GM21423 (cell line): ENCODE measurements around the gene CHD2.
A peak's percentile ranks its signal among the peaks of the same experiment; 100 is the strongest.

Experiments
- ATAC-seq: cut with Tn5 transposase; IDR thresholded peaks from one replicate; pipeline ENCODE4 v1.9.1; 2021; ENCODE audit warnings: mild to moderate bottlenecking, moderate library complexity; ENCODE audit not compliant: unreplicated experiment

The CHD2 gene

GRCh38 chr15:92884436-92885223, 15.5 kb upstream of the CHD2 start:
- ATAC-seq: no peak

- no peak for ATAC-seq
Measured at GRCh38 chr15:92885224-92886041, 14.7 kb upstream of the CHD2 start.

GRCh38 chr15:92886042-92886537, 14.0 kb upstream of the CHD2 start:
- no peak for ATAC-seq

DNA sequence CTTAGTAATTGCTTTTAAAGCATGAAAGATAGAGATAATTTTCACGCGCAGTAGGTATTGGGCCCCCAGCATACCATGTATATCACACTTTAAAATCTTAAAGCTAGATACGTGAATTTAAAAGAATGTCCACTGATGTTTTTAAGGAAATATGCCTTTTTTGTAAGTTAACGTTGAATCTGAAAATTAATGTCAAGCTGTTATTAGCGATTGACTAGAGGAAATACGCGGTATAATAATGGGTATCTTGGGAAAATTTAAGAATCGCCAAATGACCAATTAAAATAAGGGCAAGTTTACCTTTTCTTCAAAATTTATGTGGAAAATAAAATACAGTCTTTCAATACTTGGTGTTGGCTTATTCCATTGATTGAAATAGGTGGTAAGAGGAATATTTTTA, 13.3 kb upstream of the CHD2 start:
- no peak for ATAC-seq

DNA sequence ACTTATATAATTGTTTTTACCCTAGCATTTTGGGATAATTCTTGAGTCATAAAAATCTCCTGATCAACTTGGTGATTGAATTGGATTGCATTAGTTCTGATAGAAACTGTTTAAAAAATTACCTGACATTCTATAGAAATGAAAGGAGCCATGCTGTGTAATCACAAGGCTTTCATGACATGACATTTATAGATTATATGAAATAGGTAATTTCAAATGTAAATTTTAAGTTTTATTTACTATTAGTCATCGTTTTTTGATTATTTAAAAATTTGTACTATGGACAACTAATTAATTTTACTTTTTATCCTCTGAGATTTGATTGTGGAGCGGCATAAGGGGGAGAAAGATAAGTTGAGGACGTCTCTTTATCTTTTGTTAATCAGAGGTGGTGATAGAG, 12.3 kb upstream of the CHD2 start:
- no peak for ATAC-seq

- ATAC-seq: no peak
Measured at GRCh38 chr15:92889390-92890107, 10.6 kb upstream of the CHD2 start.

DNA sequence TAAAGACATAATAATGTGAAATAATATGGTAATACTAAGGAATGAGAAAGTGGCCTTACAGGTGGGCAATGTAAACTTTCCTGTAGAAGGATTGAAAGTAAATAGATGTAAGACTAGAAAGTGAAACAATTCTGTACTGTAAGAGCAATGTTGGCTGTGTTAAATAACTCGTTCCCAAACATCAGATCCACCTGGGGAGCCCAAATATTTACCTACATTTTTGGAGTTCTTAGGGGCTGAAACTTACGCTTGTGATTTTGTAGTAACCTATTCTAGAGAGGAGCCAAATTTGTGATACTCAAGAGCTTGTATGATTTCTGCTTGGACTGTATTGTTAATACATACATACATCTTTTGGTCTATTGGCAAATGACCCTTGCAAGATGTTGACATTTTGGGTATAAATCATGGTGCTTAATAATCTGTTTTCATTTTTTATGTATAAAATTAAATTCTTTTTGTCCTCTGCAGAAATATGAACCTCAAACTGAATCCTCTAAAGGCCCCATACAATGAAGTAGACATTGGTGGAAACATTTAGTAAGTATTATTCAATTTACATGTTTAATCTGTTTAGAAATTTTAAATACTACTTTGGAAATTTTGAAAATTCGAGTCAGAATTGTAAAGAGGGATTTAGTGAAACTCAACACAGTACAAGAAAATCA, 8.5 kb upstream of the CHD2 start:
- ATAC-seq: no peak

- ATAC-seq: no peak
Measured at GRCh38 chr15:92892201-92892555, 7.9 kb upstream of the CHD2 start.

GRCh38 chr15:92893200-92893599, 6.9 kb upstream of the CHD2 start:
- ATAC-seq: no peak

DNA sequence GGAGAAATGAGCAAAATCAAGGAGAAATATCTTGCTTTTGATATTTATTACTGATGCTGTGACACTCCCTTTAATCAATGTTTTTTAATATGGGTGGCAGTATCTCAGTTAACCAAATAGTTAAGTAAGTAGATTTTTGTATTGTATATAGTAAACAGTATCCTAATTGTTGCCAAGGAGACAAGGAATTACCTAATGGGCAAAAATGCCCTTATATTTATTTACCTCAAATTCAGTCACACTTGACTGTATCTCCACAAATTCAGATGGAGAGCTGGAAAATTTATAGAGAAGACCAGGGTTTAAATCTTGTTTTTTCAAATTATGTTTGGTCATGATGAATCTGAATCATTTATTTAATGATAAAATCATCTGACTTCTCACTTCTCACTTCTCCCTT, 3.6 kb upstream of the CHD2 start:
- ATAC-seq: no peak

GRCh38 chr15:92897620-92898019, 2.5 kb upstream of the CHD2 start:
- ATAC-seq: no peak

- no peak for ATAC-seq
Measured at GRCh38 chr15:92898988-92899582, 1.0 kb upstream of the CHD2 start.

DNA sequence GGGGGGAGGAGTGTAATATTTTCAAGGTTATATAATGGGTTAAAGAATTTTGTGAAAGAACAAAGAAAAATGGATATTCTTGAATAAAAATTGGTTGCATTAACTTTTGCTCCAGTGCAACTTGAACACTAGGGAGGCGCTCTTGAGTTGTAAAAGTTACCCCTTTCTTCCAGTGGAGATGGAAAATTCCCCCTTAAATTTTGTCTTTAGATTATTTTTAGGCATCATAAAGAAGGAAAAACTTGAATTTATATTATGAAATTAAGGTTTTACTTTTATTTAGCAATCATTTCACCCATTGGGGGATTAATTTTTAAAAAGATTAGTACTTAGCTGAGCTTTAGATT, 550 bp upstream of the CHD2 start:
- no peak for ATAC-seq

GRCh38 chr15:92900731-92901071, 577 bp downstream of the CHD2 start:
- ATAC-seq: no peak

- no peak for ATAC-seq
Measured at GRCh38 chr15:92901072-92901761, 1.1 kb downstream of the CHD2 start.

GRCh38 chr15:92901995-92902394, 1.9 kb downstream of the CHD2 start:
- ATAC-seq: no peak

DNA sequence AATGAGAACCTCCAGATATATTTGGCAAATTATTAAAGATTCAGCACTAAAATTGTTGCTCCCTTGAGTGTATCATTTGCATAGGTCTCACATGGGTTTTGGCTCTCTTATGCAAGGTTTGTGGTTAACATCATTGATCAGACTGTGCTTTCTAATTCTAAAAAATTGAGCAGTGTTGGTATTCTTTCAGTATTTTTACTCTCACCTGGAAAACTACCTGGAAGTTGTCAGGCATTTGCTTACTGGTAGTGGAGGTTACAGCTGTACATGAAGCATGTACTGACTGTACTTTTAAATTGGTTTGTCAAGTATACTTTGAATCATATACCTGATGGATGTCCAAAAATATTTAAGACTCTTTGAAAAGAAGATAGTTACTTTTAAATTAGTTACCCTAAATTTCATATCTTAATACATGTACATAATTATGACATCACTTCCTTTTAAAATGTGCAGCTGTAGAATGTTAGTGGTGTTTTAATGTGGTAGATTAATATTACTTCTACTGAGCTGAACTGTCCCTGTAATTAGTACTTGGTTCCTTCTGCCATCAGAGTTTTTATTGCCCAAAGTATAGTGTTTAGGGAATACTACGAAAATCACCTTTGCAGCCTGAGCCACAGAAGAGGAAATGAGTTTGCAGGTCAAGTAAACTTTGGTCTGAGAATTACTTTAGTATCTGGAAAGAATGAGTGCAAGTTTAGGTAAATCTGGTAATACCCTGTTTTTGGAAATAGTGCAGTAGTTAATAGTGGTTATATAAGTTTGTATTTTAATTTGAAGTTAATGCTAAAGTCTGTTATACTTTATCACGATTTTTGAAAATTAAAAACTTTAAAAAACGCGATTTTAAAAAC, 2.8 kb downstream of the CHD2 start:
- no peak for ATAC-seq

GRCh38 chr15:92903631-92903965, 3.5 kb downstream of the CHD2 start:
- no peak for ATAC-seq

GRCh38 chr15:92903966-92904721, 4.0 kb downstream of the CHD2 start:
- ATAC-seq: peak; percentile 78
